Activated CD8-positive, alpha-beta memory T cell treated with anti-CD3 and anti-CD28 coated beads, Interleukin-2, amount 10 ng/mL, durations not matched to agents 7 days and 5 days (primary cell): ENCODE results near the gene COL24A1. TPM values are rescaled to one million over a fixed set of nuclear protein-coding genes. Genes with fewer than 3 reads are reported as not detected.

Source experiments
- ATAC-seq: fragments of 150-1000 bp; cut with Tn5 transposase; one replicate; pipeline ENCODE4 v1.10.0; 2021; ENCODE audit warnings: moderate library complexity
- CTCF ChIA-PET: fragments of 350-600 bp; sonication (Branson Sonifier 250); formaldehyde crosslinking; loops from one replicate; lab custom pipeline; 2021; ENCODE audit warnings: antibody characterized with exemption; lab: Charles Lee
- DNase-seq: peaks from one replicate; pipeline ENCODE4 v3.0.0-alpha.2; 2020
- H3K27ac Mint-ChIP-seq: one replicate; pipeline ENCODE4 v1.8.0; 2021; ENCODE audit warnings: mild to moderate bottlenecking, mixed read lengths
- H3K27me3 Mint-ChIP-seq: one replicate; pipeline ENCODE4 v1.8.0; 2021; ENCODE audit warnings: mixed read lengths
- H3K36me3 Mint-ChIP-seq: one replicate; pipeline ENCODE4 v1.8.0; 2021; ENCODE audit warnings: mild to moderate bottlenecking, mixed read lengths
- H3K4me1 Mint-ChIP-seq: one replicate; pipeline ENCODE4 v1.8.0; 2021; ENCODE audit warnings: mixed read lengths
- H3K4me3 Mint-ChIP-seq: one replicate; pipeline ENCODE4 v1.8.0; 2021; ENCODE audit warnings: mild to moderate bottlenecking, moderate library complexity, mixed read lengths
- H3K9me3 Mint-ChIP-seq: one replicate; pipeline ENCODE4 v1.8.0; 2022; ENCODE audit warnings: low read depth, mixed read lengths
- total RNA-seq, 2 experiments: library from RNA; stranded (reverse); gene quantifications; one replicate each; pipeline ENCODE4 v1.2.3, GENCODE V29; 2021

The COL24A1 gene
- total RNA-seq, 2 experiments from 2014 or later, result not detected

DNA sequence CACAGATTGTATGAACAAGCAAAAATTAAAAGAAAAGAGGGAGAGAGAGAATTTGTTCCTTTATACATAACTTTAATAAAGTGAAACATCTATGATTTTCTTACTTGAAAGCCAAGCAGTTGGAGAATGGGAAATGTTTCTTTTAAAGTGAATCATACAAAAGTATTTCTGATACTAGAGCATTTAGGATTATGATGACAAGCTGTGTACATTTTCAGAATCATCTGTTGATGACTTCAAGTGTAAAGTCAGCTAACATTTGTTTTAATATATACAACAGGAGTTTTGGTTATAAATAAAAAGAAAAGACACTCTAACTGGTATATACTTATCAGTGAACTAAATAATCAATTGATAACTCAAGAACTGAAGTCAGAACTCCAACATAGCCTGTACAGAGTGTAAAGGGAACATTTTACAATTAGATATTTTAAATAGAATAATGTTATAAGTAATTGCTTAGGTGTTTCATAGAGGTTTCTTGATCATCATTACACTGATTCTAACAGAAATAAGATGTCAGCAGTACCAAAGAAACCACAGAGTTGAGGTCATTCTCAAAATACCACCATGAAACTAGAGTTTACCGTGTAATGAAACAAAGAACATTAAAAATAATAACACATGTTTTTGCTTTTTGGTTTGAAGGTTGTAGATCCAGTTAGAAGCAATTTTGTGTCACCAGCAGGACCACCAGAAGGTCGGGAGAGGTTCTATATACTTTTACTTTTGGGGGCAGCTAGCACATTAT, 103.4 kb downstream of the COL24A1 start:
- no peaks in the 10 kb centered on the region for H3K27me3 Mint-ChIP-seq
- ATAC-seq (no peak), DNase-seq (no peak)
- no peaks in the 10 kb centered on the region for H3K4me1 Mint-ChIP-seq
- H3K36me3 Mint-ChIP-seq, result no peaks in the 10 kb centered on the region
- CTCF ChIA-PET, result no interaction called here
- no peak overlapping the region for H3K4me3 Mint-ChIP-seq
- H3K9me3 Mint-ChIP-seq, result no peaks in the 10 kb centered on the region
- H3K27ac Mint-ChIP-seq, result no peak overlapping the region

DNA sequence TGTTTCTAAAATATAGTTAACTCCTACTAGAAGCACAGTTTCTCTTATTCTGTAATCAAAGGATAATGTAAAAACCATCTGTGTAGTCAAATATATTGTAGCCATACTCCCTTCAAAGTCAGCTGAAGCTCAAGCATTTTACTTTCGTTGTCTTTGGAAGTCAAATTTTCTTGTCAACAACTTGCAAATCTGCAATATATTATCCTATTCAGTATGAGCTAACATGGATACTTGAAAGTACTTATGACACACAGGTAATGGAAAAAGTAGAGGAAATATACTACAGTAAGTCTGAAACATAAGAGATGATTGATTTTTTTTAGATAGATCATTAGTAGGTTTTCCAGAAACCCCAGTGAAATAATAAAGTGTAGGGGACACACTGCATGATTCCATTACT, 121.5 kb downstream of the COL24A1 start:
- H3K9me3 Mint-ChIP-seq, result no peaks in the 10 kb centered on the region
- no peak overlapping the region for H3K27ac Mint-ChIP-seq
- H3K4me3 Mint-ChIP-seq, result no peak overlapping the region
- DNase-seq (no peak), ATAC-seq (no peak)
- no peaks in the 10 kb centered on the region for H3K4me1 Mint-ChIP-seq
- H3K27me3 Mint-ChIP-seq, result no peaks in the 10 kb centered on the region
- no peaks in the 10 kb centered on the region for H3K36me3 Mint-ChIP-seq
- CTCF ChIA-PET, result no interaction called here

DNA sequence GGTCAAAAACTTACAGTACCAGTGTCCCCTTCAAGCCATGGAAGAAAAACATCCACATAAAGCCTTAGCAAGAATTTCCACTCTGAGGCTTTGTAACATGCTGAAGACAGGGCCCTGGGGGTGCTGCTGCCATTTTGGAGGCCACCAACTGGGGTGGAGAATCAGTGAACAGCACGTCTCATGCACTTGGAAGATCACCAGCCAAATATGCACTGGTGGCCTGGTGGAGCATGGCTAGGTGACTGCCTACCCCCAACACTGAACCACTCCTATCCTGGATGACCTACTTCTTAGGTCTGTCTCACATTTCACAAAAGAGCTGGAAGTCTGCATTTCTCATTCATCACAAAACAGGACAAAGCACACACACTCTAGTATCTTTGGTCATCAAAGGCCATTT, 126.4 kb downstream of the COL24A1 start:
- H3K9me3 Mint-ChIP-seq, result no peaks in the 10 kb centered on the region
- DNase-seq, result no peak
- H3K36me3 Mint-ChIP-seq, result no peaks in the 10 kb centered on the region
- H3K4me3 Mint-ChIP-seq, result no peak overlapping the region
- no peak for ATAC-seq
- H3K27me3 Mint-ChIP-seq, result no peaks in the 10 kb centered on the region
- H3K27ac Mint-ChIP-seq, result no peak overlapping the region
- H3K4me1 Mint-ChIP-seq, result no peaks in the 10 kb centered on the region
- CTCF ChIA-PET, result no interaction called here

DNA sequence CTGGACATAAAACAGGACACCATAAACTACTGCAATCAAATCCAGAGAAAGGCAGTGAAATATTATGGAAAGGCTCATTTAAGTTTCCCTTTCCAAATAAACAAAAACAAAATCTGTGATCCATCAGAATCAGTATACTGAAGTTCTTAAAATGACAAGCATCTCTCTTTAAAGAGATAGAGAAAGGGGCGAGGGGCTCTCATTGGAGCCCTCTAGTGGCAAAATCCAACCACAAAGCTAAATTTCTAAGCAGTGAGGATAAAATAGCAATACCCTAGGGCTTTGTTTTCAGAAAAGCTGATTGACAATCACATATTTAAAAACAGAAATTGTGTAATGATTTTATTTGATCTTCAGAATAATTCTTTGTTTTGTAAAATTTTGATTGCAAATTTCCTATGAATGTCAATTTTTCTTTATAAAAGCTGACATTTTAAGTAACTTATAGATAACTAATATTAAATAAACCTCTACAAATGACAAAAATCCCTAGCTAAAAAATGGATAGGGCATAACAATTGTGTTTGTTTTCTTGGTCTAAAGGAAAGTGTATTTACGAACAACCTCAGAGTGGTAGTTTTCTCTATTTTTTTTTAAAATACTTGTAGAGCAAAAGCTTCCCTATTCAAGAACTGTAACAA, 138.2 kb downstream of the COL24A1 start:
- Mint-ChIP-seq H3K27me3 (no peaks in the 10 kb centered on the region), H3K27ac (no peak overlapping the region), H3K36me3 (no peaks in the 10 kb centered on the region), H3K4me3 (no peak overlapping the region), H3K9me3 (no peaks in the 10 kb centered on the region), H3K4me1 (no peaks in the 10 kb centered on the region)
- DNase-seq (no peak), ATAC-seq (no peak)
- CTCF ChIA-PET, result interaction anchor here (1.2 to 1.4 kb wide), 3 partner anchors 15 to 710 kb away, joined by 3 to 5 read pairs (median 5); no protein-coding TSS in a partner anchor

DNA sequence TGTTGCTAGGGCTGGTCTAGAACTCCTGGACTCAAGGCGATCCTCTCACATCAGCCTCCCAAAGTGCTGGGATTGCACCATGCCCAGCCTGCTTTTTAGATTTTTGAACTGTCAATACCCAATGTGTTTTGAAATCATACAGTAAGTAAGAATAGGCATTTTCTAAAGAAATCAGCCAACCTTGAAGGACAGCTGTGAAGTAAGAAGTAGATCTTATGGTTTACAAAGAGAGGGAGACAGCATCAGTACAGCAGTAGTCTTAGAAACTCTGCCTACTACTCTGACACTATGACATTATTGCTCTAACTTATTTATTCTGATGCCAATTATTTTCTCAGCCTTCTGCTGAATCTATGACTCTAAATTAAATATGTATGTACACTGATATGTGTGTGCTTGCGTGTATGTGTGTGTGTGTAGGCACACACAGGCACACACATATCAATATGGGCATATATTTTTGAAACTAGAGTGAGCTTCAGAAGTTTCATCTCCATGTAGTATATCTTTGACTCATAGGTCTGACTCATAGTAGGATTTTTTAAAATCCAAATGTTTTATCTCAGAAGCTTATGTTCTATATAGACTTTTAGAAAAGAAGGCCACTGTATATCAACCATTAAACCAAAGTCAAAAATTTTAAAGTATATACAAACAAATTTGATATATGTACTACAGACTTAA, 140.4 kb downstream of the COL24A1 start:
- Mint-ChIP-seq H3K9me3 (no peaks in the 10 kb centered on the region), H3K27ac (no peak overlapping the region), H3K4me1 (no peaks in the 10 kb centered on the region), H3K36me3 (no peaks in the 10 kb centered on the region), H3K4me3 (no peak overlapping the region), H3K27me3 (no peaks in the 10 kb centered on the region)
- no peak for ATAC-seq
- CTCF ChIA-PET, result no interaction called here
- DNase-seq, result no peak

DNA sequence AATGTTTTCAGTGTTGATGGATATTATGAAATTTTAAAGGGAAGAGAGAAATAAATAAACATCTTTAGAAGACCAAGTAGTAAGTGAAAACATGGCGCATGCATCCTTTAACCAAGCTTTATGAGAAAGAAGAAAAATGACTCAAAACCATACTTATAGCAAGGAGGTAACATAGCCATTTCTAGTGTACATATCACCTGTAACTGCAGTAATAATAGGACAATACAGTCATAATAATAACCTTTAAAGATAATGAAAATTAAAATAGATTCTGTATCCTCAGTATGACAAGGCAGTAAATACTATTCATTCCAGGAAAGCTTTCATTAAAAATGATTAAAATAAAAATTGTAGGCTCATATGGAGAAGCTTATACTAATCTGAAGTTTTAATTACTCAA, 141.2 kb downstream of the COL24A1 start:
- CTCF ChIA-PET, result no interaction called here
- Mint-ChIP-seq H3K27ac (no peak overlapping the region), H3K36me3 (no peaks in the 10 kb centered on the region), H3K9me3 (no peaks in the 10 kb centered on the region), H3K4me3 (no peak overlapping the region), H3K27me3 (no peaks in the 10 kb centered on the region), H3K4me1 (no peaks in the 10 kb centered on the region)
- ATAC-seq, result no peak
- no peak for DNase-seq

DNA sequence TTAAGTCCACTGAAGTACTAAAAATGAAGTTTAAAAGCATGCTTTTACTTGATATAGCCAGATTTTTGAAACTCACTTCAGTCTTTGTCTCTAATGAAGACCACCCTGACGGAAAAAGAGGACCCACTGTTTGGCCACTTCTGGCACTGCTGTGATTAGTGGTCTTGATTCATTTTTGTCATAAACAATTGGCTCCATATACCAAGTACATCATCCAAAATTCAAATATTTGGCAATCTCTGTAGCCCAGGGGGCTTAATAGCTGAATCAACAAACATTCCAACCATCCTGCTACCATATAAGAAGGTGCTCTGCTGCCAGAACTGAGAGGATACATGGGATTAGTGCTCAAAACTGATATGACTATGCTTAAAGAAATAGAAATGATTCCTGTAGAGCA, 156.0 kb downstream of the COL24A1 start:
- CTCF ChIA-PET, result no interaction called here
- ATAC-seq (no peak), DNase-seq (no peak)
- Mint-ChIP-seq H3K27ac (no peak overlapping the region), H3K9me3 (peaks cover 2% of the 10 kb centered on the region), H3K27me3 (no peaks in the 10 kb centered on the region), H3K36me3 (no peaks in the 10 kb centered on the region), H3K4me1 (no peaks in the 10 kb centered on the region), H3K4me3 (no peak overlapping the region)

DNA sequence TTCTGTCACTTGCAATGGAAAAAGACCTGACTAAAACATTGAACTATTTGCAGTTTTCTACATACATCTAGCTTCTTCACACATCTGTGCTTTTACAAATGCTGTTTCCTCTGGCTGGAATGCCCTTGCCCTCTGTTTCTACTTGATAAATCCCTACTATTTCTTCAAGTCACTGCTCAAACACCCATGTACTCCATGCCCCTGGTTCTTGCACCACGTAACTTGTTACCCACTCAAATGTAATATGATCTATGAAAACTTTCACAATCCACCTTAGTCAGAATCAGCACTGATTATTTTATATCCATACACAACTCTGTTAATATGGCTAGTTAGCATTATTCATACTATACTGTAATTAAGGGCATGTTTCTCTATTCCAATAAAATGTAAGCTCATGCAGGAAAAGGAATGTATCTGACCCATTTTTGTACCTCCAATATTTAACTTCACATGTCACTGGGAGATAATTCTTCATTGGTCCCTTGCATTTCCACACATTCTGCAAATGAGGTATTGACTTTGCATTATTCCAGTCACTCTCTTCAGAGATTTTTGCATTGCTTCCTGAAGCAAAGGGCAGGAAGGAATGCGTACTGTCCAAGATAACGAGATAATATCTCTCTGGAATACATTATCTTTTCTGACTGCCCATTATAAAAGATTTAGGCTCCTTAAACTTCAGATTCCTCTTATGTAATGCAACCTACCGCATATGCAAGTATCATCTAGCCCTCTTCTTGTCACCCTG, 158.3 kb downstream of the COL24A1 start:
- no peak for ATAC-seq
- Mint-ChIP-seq H3K4me3 (no peak overlapping the region), H3K4me1 (no peaks in the 10 kb centered on the region), H3K36me3 (no peaks in the 10 kb centered on the region), H3K27me3 (no peaks in the 10 kb centered on the region), H3K27ac (no peak overlapping the region), H3K9me3 (no peaks in the 10 kb centered on the region)
- no peak for DNase-seq
- CTCF ChIA-PET, result no interaction called here

DNA sequence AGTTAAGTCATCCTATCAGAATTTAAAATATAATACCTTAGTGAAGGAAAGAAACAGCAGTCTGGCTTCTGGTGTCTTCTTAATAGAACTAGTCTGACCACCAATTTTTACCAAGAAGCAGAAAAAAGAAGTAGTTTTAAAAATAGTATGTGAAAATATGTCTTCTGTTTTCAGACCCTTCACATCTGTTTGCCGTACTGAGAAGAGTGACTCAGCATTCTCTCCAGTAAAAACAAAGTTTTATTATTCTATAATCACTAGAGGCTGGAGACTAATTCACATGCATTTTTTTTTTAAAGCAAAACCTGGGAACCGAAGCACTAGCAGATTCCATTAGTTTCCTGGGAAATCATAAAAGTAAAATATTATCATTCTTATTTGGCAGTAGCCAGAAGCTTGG, 163.8 kb downstream of the COL24A1 start:
- CTCF ChIA-PET, result no interaction called here
- ATAC-seq (no peak), DNase-seq (no peak)
- H3K4me3 Mint-ChIP-seq, result no peak overlapping the region
- no peaks in the 10 kb centered on the region for H3K9me3 Mint-ChIP-seq
- no peaks in the 10 kb centered on the region for H3K27me3 Mint-ChIP-seq
- no peaks in the 10 kb centered on the region for H3K4me1 Mint-ChIP-seq
- no peaks in the 10 kb centered on the region for H3K36me3 Mint-ChIP-seq
- no peak overlapping the region for H3K27ac Mint-ChIP-seq

DNA sequence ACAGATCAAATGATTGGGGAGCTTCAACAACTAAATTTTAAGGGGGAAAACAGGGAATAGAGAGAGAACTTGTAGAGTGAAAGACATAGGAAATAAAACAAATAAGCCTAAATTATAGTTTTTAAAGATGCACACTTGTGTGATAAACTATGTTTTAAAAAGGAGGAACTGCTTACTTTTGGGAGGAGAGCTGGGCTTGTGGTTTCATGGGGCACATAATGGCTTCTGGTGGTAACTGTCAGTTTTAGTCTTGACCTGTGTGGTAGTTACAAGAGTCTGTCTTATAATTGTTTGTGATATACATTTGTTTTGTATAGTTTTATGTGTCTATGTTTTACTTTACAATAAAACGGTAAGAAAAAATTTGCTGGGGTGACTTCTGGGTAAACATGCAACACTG, 165.3 kb downstream of the COL24A1 start:
- ATAC-seq (no peak), DNase-seq (no peak)
- CTCF ChIA-PET, result no interaction called here
- no peaks in the 10 kb centered on the region for H3K9me3 Mint-ChIP-seq
- no peak overlapping the region for H3K4me3 Mint-ChIP-seq
- no peaks in the 10 kb centered on the region for H3K27me3 Mint-ChIP-seq
- no peaks in the 10 kb centered on the region for H3K4me1 Mint-ChIP-seq
- H3K36me3 Mint-ChIP-seq, result no peaks in the 10 kb centered on the region
- H3K27ac Mint-ChIP-seq, result no peak overlapping the region

DNA sequence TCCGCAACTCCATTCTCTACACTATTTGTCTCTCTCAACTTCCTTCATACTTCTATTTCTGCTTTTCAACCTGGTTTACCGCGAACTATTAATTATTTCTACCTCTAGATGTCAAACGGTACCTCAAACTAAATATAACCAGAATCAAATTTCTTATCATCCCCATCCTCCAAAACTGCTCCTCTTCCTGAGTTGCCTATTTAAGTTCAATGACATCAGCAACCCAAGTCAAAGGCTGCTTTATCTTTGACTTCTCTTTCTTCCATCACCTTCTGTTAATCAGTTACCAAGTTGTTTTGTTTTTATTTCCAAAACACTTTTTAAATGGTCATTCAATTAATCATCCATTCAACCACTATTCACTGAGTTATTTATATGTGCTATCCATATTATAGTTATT, 171.9 kb downstream of the COL24A1 start:
- Mint-ChIP-seq H3K27me3 (no peaks in the 10 kb centered on the region), H3K36me3 (no peaks in the 10 kb centered on the region), H3K4me3 (no peak overlapping the region), H3K4me1 (no peaks in the 10 kb centered on the region), H3K27ac (no peak overlapping the region), H3K9me3 (no peaks in the 10 kb centered on the region)
- DNase-seq (no peak), ATAC-seq (no peak)
- CTCF ChIA-PET, result no interaction called here

DNA sequence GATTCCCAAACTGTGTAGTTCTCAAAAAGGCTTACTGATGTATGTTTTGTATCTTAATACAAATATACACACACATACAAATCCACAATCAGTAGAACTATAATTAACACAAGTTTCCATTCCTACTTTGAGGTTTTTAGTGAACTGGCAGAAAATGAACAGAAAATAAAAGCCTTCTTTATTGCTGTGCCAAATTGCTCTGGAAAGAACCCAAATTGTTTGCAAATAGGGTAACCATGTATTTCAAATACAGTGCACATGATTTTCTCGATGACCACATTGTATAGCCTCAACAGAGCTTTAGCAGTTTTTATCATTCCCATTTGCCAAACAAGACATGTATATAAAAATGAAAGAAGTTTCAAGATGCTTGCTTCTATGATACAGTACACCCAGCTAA, 173.3 kb downstream of the COL24A1 start:
- Mint-ChIP-seq H3K4me1 (no peaks in the 10 kb centered on the region), H3K27me3 (no peaks in the 10 kb centered on the region), H3K27ac (no peak overlapping the region), H3K36me3 (no peaks in the 10 kb centered on the region), H3K9me3 (peaks cover 3% of the 10 kb centered on the region), H3K4me3 (no peak overlapping the region)
- DNase-seq, result no peak
- CTCF ChIA-PET, result no interaction called here
- ATAC-seq, result no peak

DNA sequence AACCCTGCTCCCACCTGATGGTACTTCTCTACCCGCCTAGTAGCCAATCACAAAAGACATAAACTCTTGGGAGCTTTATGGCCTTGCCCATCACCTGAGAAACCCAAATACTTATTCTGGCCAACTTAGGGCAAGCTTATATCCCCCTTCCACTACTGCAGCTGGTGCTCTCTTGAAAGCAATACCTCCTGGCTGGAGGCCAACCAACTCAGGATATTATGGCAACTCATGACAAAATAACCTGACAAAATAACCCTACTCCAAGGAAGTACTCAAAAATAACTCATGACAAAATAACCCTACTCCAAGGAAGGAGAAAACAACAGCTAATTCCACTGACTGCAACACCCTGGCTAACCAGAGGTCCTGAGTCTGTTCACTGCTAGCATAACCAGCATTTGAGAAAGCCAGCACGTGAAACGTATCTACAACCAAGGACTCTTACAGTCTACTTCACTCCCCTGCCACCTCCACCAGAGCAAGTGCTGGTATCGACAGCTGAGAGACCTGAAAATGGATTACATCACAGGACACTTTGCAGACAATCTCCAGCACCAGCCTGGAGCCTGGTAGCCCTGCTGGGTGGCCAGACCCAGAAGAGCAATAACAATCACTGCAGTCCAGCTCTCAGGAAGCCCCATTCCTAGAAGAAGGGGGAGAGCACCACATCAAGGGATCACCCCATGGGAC, 179.9 kb downstream of the COL24A1 start:
- DNase-seq, result no peak
- H3K27ac Mint-ChIP-seq, result no peak overlapping the region
- no peak for ATAC-seq
- H3K4me1 Mint-ChIP-seq, result no peaks in the 10 kb centered on the region
- H3K36me3 Mint-ChIP-seq, result no peaks in the 10 kb centered on the region
- peaks cover 3% of the 10 kb centered on the region for H3K9me3 Mint-ChIP-seq
- CTCF ChIA-PET, result no interaction called here
- no peak overlapping the region for H3K4me3 Mint-ChIP-seq
- H3K27me3 Mint-ChIP-seq, result no peaks in the 10 kb centered on the region
